Colonic mucosa (tissue), 4 donors: ENCODE data around the gene YY1. TPM values are rescaled to one million over a fixed set of nuclear protein-coding genes. Genes with fewer than 3 reads are reported as not detected.
A peak's percentile ranks its signal among the peaks of the same experiment; 100 is the strongest.

Source experiments
- DNase-seq: peaks from one replicate; pipeline ENCODE4 v3.0.0-alpha.2; 2020
- H3K27ac ChIP-seq: fragments of 200-600 bp; one replicate; pipeline ENCODE4 v1.8.0; 2021
- H3K27me3 ChIP-seq: fragments of 200-600 bp; one replicate; pipeline ENCODE4 v1.8.0; 2021
- H3K36me3 ChIP-seq: fragments of 200-600 bp; one replicate; pipeline ENCODE4 v1.8.0; 2021
- H3K4me1 ChIP-seq: fragments of 200-600 bp; one replicate; pipeline ENCODE4 v1.8.0; 2021; ENCODE audit warnings: mild to moderate bottlenecking
- H3K4me3 ChIP-seq: fragments of 200-600 bp; one replicate; pipeline ENCODE4 v1.8.0; 2021
- H3K9ac ChIP-seq, 2 donors: one replicate each; pipeline ENCODE4 v1.7.0; 2013; ENCODE audit warnings: control low read depth in 2 of 2, low read depth in 2 of 2, low read length in 2 of 2
- H3K9me3 ChIP-seq: fragments of 200-600 bp; one replicate; pipeline ENCODE4 v1.8.0; 2021
- CTCF ChIP-seq: fragments of 200-600 bp; IDR thresholded peaks from one replicate; pipeline ENCODE4 v1.8.0; 2022; ENCODE audit warnings: antibody characterized with exemption, mild to moderate bottlenecking
- intact Hi-C: fragments of 100-400 bp; cut with DNase I; formaldehyde crosslinking; loops from one replicate; pipeline ENCODE4 v1.14.1; 2022
- total RNA-seq, 2 donors: library from RNA; stranded (reverse); fragmentation: NEBNext Ultra II Directional in 1 of 2; extraction: Animal tissue kit (Norgen Biotek cat#: 25700) in 1 of 2; gene quantifications; one replicate each; pipeline ENCODE4 v1.2.1, GENCODE V29; 2021
- donor health status: healthy.
- donor health status: DM: no; HTN: no; CAD: no.
- donor health status: DM: no; HTN: no; CAD: no.

Gene YY1
- total RNA-seq, 2 donors from 2014 or later = 73.2 to 90.4 TPM

- Histone ChIP-seq H3K9ac (peak overlapping the region; percentile 85 to 90), H3K9me3 (no peaks in the 10 kb centered on the region), H3K4me3 (peak overlapping the region; percentile 82), H3K27me3 (no peaks in the 10 kb centered on the region), H3K27ac (peak overlapping the region; percentile 99), H3K4me1 (peaks cover 5% of the 10 kb centered on the region), H3K36me3 (no peaks in the 10 kb centered on the region)
- peak; percentile 59 for DNase-seq
- intact Hi-C loops = no loop called here
- TF ChIP-seq CTCF = no peak
Measured at GRCh38 chr14:100237735-100238418, 1.1 kb upstream of the YY1 start.

GRCh38 chr14:100239211-100239839 lies 381 bp downstream of the YY1 start:
- TF ChIP-seq CTCF = no peak

GRCh38 chr14:100239840-100240667 lies 1.1 kb downstream of the YY1 start:
- H3K27me3 ChIP-seq = no peaks in the 10 kb centered on the region
- peak overlapping the region; percentile 99 for H3K27ac ChIP-seq
- peaks cover 8% of the 10 kb centered on the region for H3K4me1 ChIP-seq
- peak overlapping the region; percentile 97 for H3K4me3 ChIP-seq
- no peaks in the 10 kb centered on the region for H3K36me3 ChIP-seq
- peak; percentile 85 for DNase-seq
- intact Hi-C loops = no loop called here
- peak overlapping the region; percentile 84 to 92 for H3K9ac ChIP-seq
- no peaks in the 10 kb centered on the region for H3K9me3 ChIP-seq
- TF ChIP-seq CTCF = peak; percentile 40

More at GRCh38 chr14:100239211-100239839, 381 bp downstream of the YY1 start:
- Histone ChIP-seq H3K9me3 (no peaks in the 10 kb centered on the region), H3K36me3 (no peaks in the 10 kb centered on the region), H3K4me3 (peak overlapping the region; percentile 97), H3K27me3 (no peaks in the 10 kb centered on the region), H3K27ac (peak overlapping the region; percentile 99), H3K9ac (peak overlapping the region; percentile 84 to 92), H3K4me1 (peaks cover 5% of the 10 kb centered on the region)
- intact Hi-C loops = no loop called here
- DNase-seq = peak; percentile 45

- intact Hi-C loops = no loop called here
- Histone ChIP-seq H3K9ac (peak overlapping the region; percentile 68 to 72), H3K9me3 (no peaks in the 10 kb centered on the region), H3K4me1 (peaks cover 14% of the 10 kb centered on the region), H3K4me3 (peak overlapping the region; percentile 41), H3K27me3 (no peaks in the 10 kb centered on the region), H3K36me3 (no peaks in the 10 kb centered on the region), H3K27ac (peak overlapping the region; percentile 86)
- DNase-seq = no peak
- no peak for TF ChIP-seq CTCF
Measured at GRCh38 chr14:100240668-100241032, 1.7 kb downstream of the YY1 start.

- intact Hi-C loops = no loop called here
- peak overlapping the region; percentile 68 to 72 for H3K9ac ChIP-seq
- no peak for TF ChIP-seq CTCF
- H3K9me3 ChIP-seq = no peaks in the 10 kb centered on the region
- peaks cover 18% of the 10 kb centered on the region for H3K4me1 ChIP-seq
- H3K36me3 ChIP-seq = no peaks in the 10 kb centered on the region
- no peak for DNase-seq
- no peaks in the 10 kb centered on the region for H3K27me3 ChIP-seq
- H3K4me3 ChIP-seq = peak overlapping the region; percentile 41
- peak overlapping the region; percentile 86 for H3K27ac ChIP-seq
Measured at GRCh38 chr14:100241279-100241678, 2.3 kb downstream of the YY1 start.
